PC-3 (cell line): ENCODE results near the gene AGRN.

ENCODE experiments used
- EZH2 ChIP-seq: fragments of 300-600 bp; sonication (generic); IDR thresholded peaks from one replicate; pipeline ENCODE4 v1.6.1; 2017; ENCODE audit warnings: antibody characterized with exemption, mild to moderate bottlenecking, low read length; ENCODE audit not compliant: unreplicated experiment
- EZH2phosphoT487 ChIP-seq: fragments of 300-600 bp; sonication (generic); IDR thresholded peaks from 2 replicates; pipeline ENCODE4 v1.6.1; 2018; ENCODE audit warnings: mild to moderate bottlenecking, antibody characterized with exemption, low read length, borderline replicate concordance
- TF ChIP-seq, protein P1 (sequence below): fragments of 300-600 bp; sonication (generic); conservative IDR thresholded peaks from 2 replicates; pipeline ENCODE4 v1.5.1; 2017; ENCODE audit warnings: antibody characterized with exemption, low read depth, mild to moderate bottlenecking, low read length

DNA sequence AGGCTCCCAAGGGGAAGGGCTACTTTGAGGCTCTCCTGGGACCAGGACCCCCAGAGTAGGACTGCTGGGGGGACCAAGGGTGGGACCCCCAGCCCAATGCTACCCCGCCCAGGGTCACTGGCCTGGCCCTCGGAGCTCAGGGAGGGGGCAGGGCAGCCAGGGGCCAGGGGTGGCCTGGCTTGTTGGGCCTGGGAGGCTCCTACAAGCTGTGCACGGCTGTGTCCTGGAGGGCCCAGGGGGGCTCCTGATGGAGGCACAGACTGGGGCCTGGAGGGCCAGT, 22.3 kb upstream of the AGRN start:
- TF ChIP-seq, protein P1, sequence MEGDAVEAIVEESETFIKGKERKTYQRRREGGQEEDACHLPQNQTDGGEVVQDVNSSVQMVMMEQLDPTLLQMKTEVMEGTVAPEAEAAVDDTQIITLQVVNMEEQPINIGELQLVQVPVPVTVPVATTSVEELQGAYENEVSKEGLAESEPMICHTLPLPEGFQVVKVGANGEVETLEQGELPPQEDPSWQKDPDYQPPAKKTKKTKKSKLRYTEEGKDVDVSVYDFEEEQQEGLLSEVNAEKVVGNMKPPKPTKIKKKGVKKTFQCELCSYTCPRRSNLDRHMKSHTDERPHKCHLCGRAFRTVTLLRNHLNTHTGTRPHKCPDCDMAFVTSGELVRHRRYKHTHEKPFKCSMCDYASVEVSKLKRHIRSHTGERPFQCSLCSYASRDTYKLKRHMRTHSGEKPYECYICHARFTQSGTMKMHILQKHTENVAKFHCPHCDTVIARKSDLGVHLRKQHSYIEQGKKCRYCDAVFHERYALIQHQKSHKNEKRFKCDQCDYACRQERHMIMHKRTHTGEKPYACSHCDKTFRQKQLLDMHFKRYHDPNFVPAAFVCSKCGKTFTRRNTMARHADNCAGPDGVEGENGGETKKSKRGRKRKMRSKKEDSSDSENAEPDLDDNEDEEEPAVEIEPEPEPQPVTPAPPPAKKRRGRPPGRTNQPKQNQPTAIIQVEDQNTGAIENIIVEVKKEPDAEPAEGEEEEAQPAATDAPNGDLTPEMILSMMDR: no peak
- TF ChIP-seq EZH2 (no peak), EZH2phosphoT487 (no peak)
